Adrenal gland (tissue), 12 donors: ENCODE results near the gene CAMK2G. TPM values are rescaled to one million over a fixed set of nuclear protein-coding genes. Genes with fewer than 3 reads are reported as not detected.
"Not testable (repeated sequence)": the region's sequence is repeated elsewhere in the genome, so short reads cannot be mapped to it uniquely, and the experiment has no call there.

ENCODE experiments used
- DNase-seq, 7 donors: peaks; one replicate each; pipeline ENCODE4 v3.0.0-alpha.2; 2019 to 2020
- H3K27ac ChIP-seq, 5 donors: fragments of 200-600 bp; sonication (generic) in 4 of 5; 1 replicate in 3 of 5; 2 replicates in 2 of 5; pipeline versions ENCODE4 v1.5.1 to v1.8.0; 2016 to 2020; ENCODE audit warnings: mild to moderate bottlenecking in 1 of 5
- H3K27me3 ChIP-seq: fragments of 200-600 bp; 2 replicates; pipeline ENCODE4 v1.8.0; 2021
- H3K36me3 ChIP-seq, 2 donors: fragments of 200-600 bp; replicated peaks in 1 of 2; 1 replicate in 1 of 2; 2 replicates in 1 of 2; pipeline versions ENCODE4 v1.5.1 to v1.8.0; 2018 to 2022
- H3K4me1 ChIP-seq, 2 donors: fragments of 200-600 bp; replicated peaks in 1 of 2; 1 replicate in 1 of 2; 2 replicates in 1 of 2; pipeline versions ENCODE4 v1.5.1 to v1.8.0; 2018 to 2021
- H3K4me3 ChIP-seq, 4 donors: fragments of 200-600 bp; sonication (generic) in 3 of 4; one replicate each; pipeline ENCODE4 v1.5.1; 2016 to 2018
- H3K9me3 ChIP-seq, 3 donors: fragments of 200-600 bp; sonication (generic) in 1 of 3; replicated peaks in 1 of 3; 1 replicate in 2 of 3; 2 replicates in 1 of 3; pipeline versions ENCODE4 v1.5.1 to v1.8.0; 2016 to 2021
- POLR2A ChIP-seq, 2 donors: fragments of 450-650 bp; IDR thresholded peaks; one replicate each; pipeline ENCODE4 v1.6.1; 2017; ENCODE audit warnings: antibody characterized with exemption in 2 of 2, mild to moderate bottlenecking in 2 of 2, moderate library complexity in 1 of 2
- WGBS, 4 donors: extraction: QIAGEN DNeasy Blood & Tissue Kit in 2 of 4; methylation state at CpG; one replicate each; pipeline versions ENCODE4 v1.1.5 to v1.1.7; 2013 to 2017; 5-methylcytosine and 5-hydroxymethylcytosine counted together
- intact Hi-C, 2 donors: fragments of 100-400 bp; cut with DNase I; formaldehyde crosslinking; loops; one replicate each; pipeline versions ENCODE4 v1.14.1 to v1.15.0; 2022 to 2023
- polyA plus RNA-seq, 3 donors: library from polyadenylated mRNA; stranded (reverse); fragments of 200-250 nt in 2 of 3; fragments of 350-450 nt in 1 of 3; fragmentation: Illumina TruSeq in 1 of 3; extraction: RNeasy Lipid Tissue Mini Kit (QIAGEN cat#74804) in 1 of 3; gene quantifications; one replicate each; pipeline ENCODE4 v1.2.3, GENCODE V29; 2013 to 2014
- total RNA-seq, 9 donors: library from RNA; depleted of rRNA in 4 of 9; stranded (reverse); fragments of >200 nt in 4 of 9; fragments of 120-200 nt in 1 of 9; fragmentation: NEBNext Ultra II Directional in 1 of 9; extraction: Animal tissue kit (Norgen Biotek cat#: 25700) in 1 of 9; gene quantifications; one replicate each; pipeline versions ENCODE4 v1.1.0 to v1.2.4, GENCODE V29; 2013 to 2023
- TF ChIP-seq, protein P1 (sequence below), 6 experiments: fragments of 450-650 bp in 4 of 6; fragments of 200-600 bp in 2 of 6; sonication (generic) in 1 of 6; IDR thresholded peaks; 1 replicate in 5 of 6; 2 replicates in 1 of 6; pipeline versions ENCODE4 v1.5.1 to v1.8.0; 2016 to 2021; ENCODE audit warnings: antibody characterized with exemption in 6 of 6, mild to moderate bottlenecking in 2 of 6, moderate library complexity in 1 of 6
- donor health status: healthy with polysubstance abuse.
- donor health status: Bipolar disorder and iron deficiency.
- donor health status: DM: yes; HTN: yes; CAD: no.
- donor health status: DM: no; HTN: no; CAD: no.
- donor health status: DM: no; HTN: no; CAD: no.
- donor health status: DM: yes; HTN: yes; CAD: no.

CAMK2G gene
- total and polyA plus RNA-seq, 12 donors = 12.7 to 27.3 (median 19.7) TPM

DNA sequence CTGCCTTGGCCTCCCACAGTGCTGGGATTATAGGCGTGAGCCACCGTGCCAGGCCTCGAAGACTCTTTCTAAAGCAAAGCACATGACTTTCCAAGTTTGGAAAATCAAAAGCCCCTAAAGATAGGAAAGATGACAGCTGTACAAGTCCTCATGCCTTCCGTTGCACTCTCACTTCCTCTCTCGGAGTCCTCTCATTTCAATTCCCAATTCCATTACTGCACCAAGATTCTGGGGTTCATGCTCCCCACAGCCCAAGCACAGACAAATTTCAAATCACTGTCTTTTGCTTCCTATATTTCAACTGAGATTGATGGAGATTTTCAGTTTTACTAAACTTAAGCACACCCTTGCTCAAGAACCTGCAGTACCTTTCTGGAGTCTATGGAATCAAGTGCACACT is 25.7 kb upstream of the CAMK2G start:
- DNase-seq = no peak
- intact Hi-C loops = no loop called here
- WGBS, 4 donors = 53 to 91% (median 76%) methylated on average over 5 of the region's 5 CpGs
- Histone ChIP-seq H3K36me3 (no peaks in the 10 kb centered on the region), H3K27ac (peak overlapping the region in 2 of 5 donors; percentile 21 to 45), H3K4me1 (no peaks in the 10 kb centered on the region), H3K4me3 (no peak overlapping the region), H3K9me3 (no peaks in the 10 kb centered on the region), H3K27me3 (no peaks in the 10 kb centered on the region)
- TF ChIP-seq POLR2A (IDR thresholded peaks at IDR 0.05) = no peak
- TF ChIP-seq, protein P1, sequence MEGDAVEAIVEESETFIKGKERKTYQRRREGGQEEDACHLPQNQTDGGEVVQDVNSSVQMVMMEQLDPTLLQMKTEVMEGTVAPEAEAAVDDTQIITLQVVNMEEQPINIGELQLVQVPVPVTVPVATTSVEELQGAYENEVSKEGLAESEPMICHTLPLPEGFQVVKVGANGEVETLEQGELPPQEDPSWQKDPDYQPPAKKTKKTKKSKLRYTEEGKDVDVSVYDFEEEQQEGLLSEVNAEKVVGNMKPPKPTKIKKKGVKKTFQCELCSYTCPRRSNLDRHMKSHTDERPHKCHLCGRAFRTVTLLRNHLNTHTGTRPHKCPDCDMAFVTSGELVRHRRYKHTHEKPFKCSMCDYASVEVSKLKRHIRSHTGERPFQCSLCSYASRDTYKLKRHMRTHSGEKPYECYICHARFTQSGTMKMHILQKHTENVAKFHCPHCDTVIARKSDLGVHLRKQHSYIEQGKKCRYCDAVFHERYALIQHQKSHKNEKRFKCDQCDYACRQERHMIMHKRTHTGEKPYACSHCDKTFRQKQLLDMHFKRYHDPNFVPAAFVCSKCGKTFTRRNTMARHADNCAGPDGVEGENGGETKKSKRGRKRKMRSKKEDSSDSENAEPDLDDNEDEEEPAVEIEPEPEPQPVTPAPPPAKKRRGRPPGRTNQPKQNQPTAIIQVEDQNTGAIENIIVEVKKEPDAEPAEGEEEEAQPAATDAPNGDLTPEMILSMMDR (IDR thresholded peaks at IDR 0.05) = no peak

DNA sequence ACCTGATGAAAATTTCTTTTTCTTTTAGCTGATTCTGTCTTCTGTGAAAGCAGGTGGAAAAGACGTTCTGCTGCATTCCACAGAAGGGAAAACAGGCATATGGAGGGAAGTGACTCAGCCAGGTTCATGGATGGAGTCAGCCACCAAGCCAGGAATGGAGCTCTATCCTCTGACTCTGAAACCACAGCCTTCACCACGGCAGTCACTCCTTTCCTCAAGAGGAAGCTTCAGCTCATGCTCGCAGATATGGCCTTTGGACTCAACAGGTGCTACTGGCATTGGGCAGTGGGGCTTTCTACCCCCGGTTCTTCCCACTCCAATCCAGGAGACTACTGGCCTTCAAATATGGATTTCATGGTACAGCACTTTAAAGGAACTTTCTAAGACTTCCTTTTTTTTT is 25.1 kb upstream of the CAMK2G start:
- peak overlapping the region in 1 of 5 donors; percentile 7 for H3K27ac ChIP-seq
- DNase-seq = no peak
- H3K36me3 ChIP-seq = no peaks in the 10 kb centered on the region
- TF ChIP-seq, protein P1 (IDR thresholded peaks at IDR 0.05) = no peak
- no peak for TF ChIP-seq POLR2A (IDR thresholded peaks at IDR 0.05)
- no peak overlapping the region for H3K4me3 ChIP-seq
- no peaks in the 10 kb centered on the region for H3K4me1 ChIP-seq
- no peaks in the 10 kb centered on the region for H3K27me3 ChIP-seq
- 68 to 72% (median 70%) methylated on average over 4 of the region's 4 CpGs for WGBS, 4 donors
- no peaks in the 10 kb centered on the region for H3K9me3 ChIP-seq
- intact Hi-C loops = no loop called here

DNA sequence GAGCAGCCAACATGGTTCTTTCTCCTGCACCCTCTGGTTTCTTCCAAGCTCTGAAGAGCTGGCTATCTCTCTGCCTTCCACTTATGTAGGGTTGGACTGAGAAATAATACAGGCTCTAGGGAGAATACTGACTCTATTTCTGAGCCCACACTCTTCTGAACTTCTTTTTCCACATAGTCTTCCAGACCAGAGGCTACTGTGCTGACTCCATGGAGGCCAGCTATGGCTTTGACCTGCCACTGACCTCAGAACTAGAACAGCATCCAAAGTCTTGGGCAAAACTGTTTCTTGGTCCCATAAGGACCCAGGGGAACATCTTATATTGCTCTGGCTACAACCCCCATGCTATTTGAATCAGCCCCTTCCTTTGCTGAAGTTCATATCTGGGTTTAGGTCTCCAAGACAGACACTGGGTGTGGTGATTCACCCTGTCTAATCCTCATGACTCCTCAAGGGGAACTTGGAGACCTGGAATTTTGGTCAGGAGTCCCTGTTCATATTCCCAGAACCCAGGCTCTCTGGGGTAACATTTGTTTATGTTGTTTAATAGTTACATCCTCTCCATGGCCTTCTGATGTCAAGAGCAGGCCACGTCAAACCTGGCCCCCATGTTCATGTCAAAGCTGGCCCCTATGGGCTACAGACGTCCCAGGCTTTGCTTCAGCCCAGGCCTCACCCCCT is 24.5 kb upstream of the CAMK2G start:
- H3K9me3 ChIP-seq = no peaks in the 10 kb centered on the region
- TF ChIP-seq, protein P1 (IDR thresholded peaks at IDR 0.05) = no peak
- no peak for TF ChIP-seq POLR2A (IDR thresholded peaks at IDR 0.05)
- intact Hi-C loops = no loop called here
- no peak for DNase-seq
- no peaks in the 10 kb centered on the region for H3K27me3 ChIP-seq
- no peak overlapping the region for H3K4me3 ChIP-seq
- H3K27ac ChIP-seq = no peak overlapping the region
- WGBS, 4 donors = 74 to 91% (median 82%) methylated on average over 2 of the region's 2 CpGs
- H3K4me1 ChIP-seq = no peaks in the 10 kb centered on the region
- no peaks in the 10 kb centered on the region for H3K36me3 ChIP-seq

DNA sequence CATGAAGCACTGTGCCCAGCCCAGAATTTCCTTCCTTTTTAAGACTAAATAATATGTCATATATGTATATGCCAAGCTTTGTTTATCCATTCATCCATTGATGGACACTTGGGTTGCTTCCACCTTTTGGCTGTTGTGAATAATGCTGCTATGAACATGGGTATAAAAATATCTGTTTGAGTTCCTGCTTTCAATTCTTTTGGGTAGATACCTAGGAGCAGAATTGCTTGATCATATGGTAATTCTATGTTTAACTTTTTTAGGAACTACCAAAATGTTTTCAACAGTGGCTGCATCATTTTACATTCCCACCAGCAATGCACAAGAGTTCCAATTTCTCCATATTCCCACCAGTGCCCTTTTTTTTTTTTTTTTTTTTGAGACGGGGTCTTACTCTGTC is 23.3 kb upstream of the CAMK2G start:
- Histone ChIP-seq H3K27me3 (no peaks in the 10 kb centered on the region), H3K4me3 (no peak overlapping the region), H3K27ac (no peak overlapping the region), H3K4me1 (no peaks in the 10 kb centered on the region), H3K9me3 (no peaks in the 10 kb centered on the region), H3K36me3 (no peaks in the 10 kb centered on the region)
- TF ChIP-seq, protein P1 (IDR thresholded peaks at IDR 0.05) = no peak
- TF ChIP-seq POLR2A (IDR thresholded peaks at IDR 0.05) = no peak
- WGBS, 4 donors = 83 to 100% (median 87%) methylated on average over 1 of the region's 1 CpG
- intact Hi-C loops = no loop called here
- no peak for DNase-seq

DNA sequence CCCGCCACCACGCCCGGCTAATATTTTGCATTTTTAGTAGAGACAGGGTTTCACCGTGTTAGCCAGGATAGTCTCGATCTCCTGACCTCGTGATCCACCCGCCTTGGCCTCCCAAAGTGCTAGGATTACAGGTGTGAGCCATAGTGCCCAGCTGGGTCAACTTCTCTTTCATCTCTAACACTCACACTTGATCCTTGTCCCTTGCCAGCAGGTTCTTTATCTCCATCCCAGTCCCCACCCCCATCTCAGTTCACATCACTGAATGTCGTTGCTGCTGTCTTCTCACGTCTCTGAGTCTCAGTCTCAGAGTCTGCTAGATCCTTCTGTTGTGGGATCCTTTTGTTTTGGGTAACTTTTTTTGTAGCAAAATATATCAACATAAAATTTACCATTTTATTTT is 21.0 kb upstream of the CAMK2G start:
- WGBS, 4 donors = 93 to 96% (median 95%) methylated on average over 9 of the region's 9 CpGs
- intact Hi-C loops = not testable (repeated sequence)

More for the DNA sequence above, 21.0 kb upstream of the CAMK2G start:
- not testable (repeated sequence) for DNase-seq, H3K9me3 ChIP-seq, H3K36me3 ChIP-seq, H3K4me3 ChIP-seq, H3K27ac ChIP-seq, H3K4me1 ChIP-seq, H3K27me3 ChIP-seq
